ENCODE measurements around the gene CXCL13.
"Not testable (repeated sequence)": the region's sequence is repeated elsewhere in the genome, so short reads cannot be mapped to it uniquely, and the experiment has no call there.

The CXCL13 gene, protein sequence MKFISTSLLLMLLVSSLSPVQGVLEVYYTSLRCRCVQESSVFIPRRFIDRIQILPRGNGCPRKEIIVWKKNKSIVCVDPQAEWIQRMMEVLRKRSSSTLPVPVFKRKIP

DNA sequence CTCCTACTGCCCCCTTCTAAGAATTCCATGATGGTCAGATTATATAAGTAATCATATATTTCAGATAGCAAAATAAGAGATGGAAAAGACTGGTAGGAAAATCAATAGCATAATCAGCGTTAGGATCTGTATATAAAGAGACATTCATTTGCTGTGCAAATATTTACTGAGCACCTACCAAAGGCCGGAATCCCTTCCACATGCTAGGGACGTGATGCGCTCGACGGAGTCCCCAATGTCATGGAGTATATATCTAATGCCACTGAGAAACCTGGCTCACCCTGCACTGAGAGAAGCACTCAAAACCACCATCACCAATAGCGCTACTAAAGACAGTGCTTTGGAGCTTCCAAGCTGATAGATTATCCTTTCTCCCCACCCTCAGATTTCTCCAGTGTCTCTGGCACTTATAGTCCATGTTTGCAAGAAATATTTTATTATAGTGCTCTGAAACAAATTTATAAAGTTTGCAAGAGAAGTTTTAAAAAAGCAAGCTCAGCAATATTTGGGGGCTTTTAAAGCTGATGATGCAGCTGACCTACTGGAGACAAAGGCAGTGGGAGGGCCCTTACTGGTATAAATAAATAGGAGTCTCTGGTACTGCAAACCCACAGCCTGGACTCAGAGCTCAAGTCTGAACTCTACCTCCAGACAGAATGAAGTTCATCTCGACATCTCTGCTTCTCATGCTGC, at the start of gene CXCL13:
CXCL13 (plus strand) TSS at position 611 of the 693 bp plus-strand sequence; CDS start at position 657, 46 bp downstream.
- DNase-seq (ENCODE audit: insufficient read length, low spot score) (no peak), FAIRE-seq (no peak)

DNA sequence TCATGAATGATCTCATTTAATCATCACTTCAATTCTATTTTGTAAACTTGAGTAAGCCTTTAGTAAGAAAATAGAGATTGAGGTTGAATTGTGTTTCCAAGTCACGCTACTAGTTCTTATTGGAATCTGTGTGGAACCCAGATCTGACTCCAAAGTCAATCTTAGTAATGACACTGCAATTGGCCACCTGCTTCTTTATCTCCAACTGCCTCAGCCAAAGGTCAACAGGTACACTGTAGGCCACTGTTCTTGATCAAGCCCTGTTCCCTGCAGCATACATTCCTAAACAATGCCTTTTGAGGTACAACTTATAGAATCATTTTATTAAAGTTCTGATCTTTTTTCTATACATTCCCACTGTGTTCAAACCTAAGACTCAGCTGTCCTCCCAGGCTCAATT, 45.5 kb upstream of the CXCL13 start:
- FAIRE-seq (no peak), DNase-seq (ENCODE audit: insufficient read length, low spot score) (no peak)

DNA sequence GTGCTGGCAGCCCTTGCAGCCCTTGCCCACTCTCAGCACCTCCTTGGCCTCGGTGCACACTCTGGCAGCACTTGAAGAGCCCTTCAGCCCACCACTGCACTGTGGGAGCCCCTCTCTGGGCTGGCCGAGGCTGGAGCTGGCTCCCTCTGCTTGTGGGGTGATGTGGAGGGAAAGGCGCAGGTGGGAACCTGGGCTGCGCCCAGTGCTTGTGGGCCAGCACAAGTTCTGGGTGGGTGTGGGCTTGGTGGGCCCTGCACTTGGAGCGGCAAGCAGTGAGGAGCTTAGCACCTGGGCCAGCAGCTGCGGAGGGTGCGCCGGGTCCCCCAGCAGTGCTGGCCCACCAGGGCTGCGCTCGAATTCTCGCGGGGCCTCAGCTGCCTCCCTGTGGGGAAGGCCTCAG, 43.9 kb upstream of the CXCL13 start:
- not testable (repeated sequence) for FAIRE-seq

DNA sequence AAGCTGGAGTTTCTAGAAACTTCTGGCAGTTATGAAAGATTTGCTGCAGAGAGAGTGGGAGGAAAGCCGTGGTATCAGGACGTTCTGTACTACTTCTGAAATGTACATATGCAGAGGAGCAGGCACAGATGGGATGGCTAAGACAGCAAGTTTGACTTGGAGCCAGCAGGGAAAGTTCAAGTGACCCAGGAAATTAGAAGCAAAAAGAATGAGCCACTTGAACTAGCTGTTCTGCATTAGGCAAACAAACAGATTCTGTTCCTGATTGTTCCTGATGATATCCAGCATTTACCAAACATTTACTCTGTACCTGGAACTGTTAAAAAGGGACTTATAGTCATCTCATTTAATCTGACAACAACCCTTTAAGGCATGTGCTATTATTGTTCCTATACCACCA, 41.4 kb upstream of the CXCL13 start:
- FAIRE-seq = no peak
- DNase-seq (ENCODE audit: insufficient read length, low spot score) = no peak

More for the DNA sequence above, 43.9 kb upstream of the CXCL13 start:
- not testable (repeated sequence) for DNase-seq (ENCODE audit: insufficient read length, low spot score)

DNA sequence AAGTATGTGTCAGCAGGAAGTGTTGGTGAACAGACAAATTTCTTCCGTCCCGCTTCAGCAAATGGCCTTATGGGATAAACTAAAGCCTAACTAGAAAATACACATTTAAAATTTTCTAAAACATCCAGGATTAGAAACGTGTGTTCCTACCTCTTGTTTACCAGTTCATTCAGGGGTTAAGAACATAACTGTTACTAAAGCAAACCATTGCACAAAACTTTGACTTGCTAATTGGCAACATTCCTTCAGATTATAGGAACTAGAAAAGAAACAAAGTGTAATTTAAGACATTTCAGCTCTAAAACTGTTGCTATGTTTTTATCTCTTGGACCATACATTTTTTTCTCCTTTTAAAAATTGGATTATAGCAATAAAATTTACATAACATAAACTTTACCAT, 39.5 kb upstream of the CXCL13 start:
- DNase-seq (ENCODE audit: insufficient read length, low spot score) = no peak
- FAIRE-seq = no peak

DNA sequence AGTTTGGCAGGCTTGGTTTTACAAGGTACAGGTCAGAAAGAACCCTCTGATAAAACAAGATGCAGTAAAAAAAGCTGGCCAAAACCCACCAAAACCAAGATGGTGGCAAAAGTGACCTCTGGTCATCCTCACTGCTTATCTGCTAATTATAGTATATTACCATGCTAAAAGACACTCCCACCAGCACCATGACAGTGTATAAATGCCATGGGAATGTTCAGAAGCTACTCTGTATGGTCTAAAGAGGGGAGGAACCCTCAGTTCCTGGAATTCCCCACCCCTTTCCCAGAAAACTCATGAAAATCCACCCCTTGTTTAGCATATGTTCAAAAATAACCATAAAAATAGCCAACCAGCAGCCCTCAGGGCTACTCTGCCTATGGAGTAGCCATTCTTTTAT, 38.1 kb upstream of the CXCL13 start:
- no peak for FAIRE-seq
- DNase-seq (ENCODE audit: insufficient read length, low spot score) = no peak

DNA sequence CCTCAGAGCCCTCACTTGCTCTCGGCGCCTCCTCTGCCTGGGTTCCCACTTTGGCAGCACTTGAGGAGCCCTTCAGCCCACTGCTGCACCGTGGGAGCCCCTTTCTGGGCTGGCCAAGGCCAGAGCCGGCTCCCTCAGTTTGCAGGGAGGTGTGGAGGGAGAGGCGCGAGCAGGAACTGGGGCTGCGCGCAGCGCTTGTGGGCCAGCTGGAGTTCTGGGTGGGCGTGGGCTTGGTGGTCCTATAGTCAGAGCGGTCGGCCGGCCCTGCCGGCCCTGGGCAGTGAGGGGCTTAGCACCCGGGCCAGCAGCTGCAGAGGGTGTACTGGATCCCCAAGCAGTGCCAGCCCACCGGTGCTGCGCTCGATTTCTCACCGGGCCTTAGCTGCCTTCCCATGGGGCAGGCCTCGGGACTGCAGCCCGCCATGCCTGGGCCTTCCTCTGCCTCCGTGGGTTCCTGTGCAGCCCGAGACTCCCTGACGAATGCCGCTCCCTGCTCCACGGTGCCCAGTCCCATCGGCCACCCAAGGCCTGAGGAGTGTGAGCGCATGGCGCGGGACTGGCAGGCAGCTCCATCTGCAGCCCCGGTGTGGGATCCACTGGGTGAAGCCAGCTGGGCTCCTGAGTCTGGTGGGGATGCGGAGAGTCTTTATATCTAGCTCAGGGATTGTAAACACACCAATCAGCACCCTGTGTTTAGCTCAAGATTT, 35.0 kb upstream of the CXCL13 start:
- DNase-seq (ENCODE audit: insufficient read length, low spot score); FAIRE-seq: not testable (repeated sequence)

DNA sequence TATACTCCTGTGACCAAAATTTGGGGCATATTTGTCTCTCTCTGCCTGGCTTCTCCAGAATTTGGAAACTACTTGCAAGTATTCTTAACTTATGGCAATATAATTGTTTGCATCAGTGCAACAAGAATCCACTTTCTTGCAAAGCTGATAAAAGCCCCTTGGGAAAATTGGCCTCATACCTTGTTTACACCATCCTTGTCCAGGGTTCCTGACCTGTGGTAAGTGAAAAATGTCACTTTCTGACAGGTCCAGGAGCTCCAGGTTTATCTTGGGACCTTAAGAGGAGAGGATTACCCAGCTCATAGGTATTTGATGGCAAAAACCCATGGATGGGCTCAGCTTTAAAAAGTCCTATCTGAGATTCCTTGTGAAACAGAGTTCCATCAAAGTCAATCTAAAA, 29.3 kb upstream of the CXCL13 start:
- FAIRE-seq = no peak
- DNase-seq (ENCODE audit: insufficient read length, low spot score) = no peak

DNA sequence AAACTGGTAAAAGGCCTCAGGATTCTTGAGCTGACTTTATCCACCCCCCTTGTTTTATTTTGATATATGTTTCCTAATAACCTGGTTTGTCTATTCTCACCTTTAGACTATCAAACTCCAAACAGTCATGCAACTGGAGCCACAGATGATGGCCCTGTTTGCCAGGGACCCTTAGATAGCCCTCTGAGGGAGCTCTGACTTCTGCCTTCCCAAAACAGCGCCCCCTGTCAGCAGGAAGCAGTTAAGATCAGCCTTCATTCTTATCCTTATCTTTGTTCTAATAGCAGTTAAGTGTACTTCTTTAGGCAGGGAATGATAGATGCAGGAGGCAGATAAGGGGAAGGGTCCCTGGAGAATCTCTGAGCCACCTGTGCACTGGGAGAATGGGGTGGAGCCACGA, 27.5 kb upstream of the CXCL13 start:
- DNase-seq (ENCODE audit: insufficient read length, low spot score) (no peak), FAIRE-seq (no peak)

DNA sequence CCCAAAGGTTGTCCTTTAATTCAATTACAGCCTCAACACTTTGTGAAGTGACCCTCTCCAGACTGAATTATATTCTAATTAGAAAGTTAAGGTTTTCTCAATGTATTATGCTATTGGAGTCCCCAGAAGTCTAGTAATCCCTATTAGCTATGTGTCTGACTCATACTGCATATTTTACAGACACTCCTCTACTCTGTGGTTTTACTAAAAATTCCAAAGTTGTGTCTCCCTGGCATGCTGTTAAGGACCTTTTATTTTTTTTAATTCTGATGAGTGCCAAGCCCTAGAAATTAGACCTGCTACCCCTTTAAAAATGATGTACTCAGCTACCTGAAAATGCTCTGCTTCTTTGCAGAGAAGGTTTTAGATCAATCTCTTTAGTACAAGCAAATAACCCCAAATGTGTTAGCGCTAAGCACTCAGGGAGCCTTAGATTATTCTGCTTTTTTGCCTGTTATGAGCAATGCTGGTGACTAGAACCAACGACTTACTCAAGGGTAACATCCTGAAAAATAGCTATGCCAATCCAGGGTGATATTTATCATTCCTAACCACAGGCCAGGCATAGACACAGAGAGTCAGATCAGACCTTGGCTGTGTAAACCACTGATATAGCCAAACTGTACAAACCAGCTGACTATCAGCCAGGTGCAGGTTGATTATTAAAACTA, 26.1 kb upstream of the CXCL13 start:
- no peak for FAIRE-seq
- DNase-seq (ENCODE audit: insufficient read length, low spot score) = peak; percentile 60

DNA sequence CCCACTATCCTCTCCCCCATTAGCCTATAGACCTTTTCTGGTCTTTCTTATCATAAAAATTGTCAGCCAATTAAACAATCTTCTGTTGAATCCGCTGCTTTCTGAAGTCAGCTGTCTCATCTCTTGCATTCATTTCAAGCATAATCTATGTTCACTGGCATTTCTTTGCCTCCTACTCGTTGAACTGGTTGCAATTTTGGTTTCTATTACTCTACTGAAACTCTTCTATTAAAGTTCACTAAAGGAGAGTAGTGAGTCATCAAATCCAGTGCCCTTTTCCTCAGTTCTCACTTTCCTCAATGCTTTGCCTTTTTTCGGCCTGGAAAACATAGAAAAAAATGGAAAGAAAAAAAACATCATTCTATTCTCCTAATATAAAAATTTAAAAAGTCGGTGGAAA, 23.9 kb upstream of the CXCL13 start:
- DNase-seq (ENCODE audit: insufficient read length, low spot score) = no peak
- no peak for FAIRE-seq

DNA sequence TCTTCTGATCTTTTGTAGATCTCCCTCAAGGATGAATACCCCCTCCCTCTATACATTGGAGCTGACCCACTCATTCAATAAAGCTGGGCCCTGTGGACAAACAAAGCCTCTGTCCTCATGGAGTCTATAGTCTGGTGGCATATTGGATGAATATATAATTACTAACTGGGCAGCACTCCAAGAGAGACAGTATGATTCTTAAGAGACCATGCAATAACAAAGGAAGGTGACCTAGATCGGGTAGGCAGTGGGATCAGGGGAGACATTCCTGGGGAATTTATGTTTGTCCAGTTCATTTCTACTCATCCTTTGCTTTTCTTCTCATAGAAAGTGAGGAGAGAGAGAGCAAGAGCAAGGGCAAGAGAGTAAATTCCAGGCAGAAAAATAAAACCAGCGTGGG, 23.5 kb upstream of the CXCL13 start:
- DNase-seq (ENCODE audit: insufficient read length, low spot score) = no peak
- no peak for FAIRE-seq

DNA sequence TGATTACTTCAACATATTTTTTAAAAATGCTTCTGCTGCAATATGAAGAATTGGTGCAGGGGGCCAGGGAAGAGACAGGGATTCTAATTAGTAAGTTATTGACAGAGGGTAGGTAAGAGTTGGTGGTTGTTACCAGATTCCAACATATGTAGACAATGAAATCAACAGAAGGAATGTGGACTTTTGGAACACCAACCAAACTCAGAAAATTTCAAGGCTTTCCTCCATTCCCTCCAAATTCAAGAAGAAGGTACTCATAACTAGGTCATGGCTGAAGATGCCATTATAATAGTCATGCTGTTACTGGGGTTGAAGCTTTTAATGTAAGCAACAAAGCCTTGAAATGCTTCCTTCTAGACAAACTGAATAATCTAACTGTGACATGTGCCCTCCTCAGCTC, 22.9 kb upstream of the CXCL13 start:
- DNase-seq (ENCODE audit: insufficient read length, low spot score) (no peak), FAIRE-seq (no peak)

DNA sequence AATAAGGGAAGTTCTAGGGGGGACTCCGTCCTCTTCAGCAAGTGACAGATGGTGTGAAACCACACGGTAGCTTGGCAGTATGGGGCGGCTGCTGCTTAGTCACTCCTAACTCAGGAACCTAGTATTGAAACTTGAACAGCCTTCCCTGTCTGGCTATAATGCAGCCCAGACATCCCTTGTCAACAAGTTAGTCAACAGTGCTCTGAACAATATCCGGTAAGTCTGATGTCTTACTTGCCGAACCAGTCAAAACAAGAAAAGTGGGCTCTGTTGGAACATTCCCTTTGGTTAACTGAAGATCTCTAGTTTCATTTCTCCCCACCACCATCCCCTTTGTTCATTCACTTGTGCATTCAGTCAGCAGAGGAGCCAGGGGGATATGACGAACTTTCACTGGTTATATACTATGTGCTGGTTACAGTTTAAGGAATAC, 18.7 kb upstream of the CXCL13 start:
- FAIRE-seq (no peak), DNase-seq (ENCODE audit: insufficient read length, low spot score) (no peak)

DNA sequence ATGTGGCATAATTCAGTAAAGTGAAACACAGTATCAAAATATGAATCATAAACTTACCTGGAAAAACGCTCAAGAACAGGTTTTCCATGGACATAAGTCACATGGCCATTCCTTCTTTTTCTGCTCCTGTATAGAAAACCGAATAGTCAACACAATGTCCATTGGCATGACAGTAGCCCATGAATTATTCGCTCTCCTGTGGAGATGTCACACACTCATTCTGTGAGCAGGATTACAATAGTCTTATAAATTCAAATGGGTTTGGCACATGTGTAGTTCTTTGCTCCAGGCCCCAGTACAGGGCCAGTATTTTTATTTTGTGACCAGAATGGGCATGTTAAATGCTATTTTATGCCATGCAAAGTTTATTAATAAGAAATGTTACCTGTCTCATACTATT, 15.1 kb upstream of the CXCL13 start:
- DNase-seq (ENCODE audit: insufficient read length, low spot score) = no peak
- no peak for FAIRE-seq

DNA sequence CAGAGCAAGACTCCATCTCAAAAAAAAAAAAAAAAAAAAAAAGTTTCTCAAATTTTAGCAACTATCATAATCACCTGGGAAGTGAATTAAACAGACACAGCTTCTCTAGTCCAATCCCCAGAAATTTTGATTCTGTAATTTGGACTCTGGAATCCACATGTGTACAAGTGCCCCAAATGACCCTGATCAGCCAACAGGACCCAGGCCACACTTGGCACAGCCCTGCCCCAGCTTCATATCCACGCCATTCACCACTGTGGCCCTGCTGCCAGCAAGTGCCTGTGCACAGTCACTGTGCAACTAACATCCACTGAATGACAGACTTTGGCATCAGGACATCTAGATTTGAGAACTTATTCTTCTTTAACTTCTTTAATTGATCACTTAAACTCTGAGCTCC, 14.1 kb upstream of the CXCL13 start:
- no peak for DNase-seq (ENCODE audit: insufficient read length, low spot score)
- no peak for FAIRE-seq

DNA sequence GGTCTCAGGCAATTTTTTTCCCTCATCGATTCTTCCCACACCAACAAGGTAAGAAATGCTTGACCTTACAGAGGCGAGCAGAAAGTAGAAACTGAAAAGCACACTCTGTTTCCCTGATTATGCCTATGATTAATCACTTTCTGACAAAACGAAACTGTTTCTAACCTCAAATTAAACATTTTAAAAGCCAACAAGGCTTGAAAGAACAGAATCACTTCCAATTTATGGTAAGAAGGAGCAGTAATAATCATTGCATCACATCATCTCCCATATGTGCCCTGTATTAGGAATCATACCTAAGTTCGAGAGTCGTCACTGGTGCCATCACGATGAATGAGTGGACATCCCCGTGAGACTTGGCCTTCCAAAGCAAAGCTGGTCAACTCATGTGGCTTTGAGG, 12.5 kb upstream of the CXCL13 start:
- FAIRE-seq (no peak), DNase-seq (ENCODE audit: insufficient read length, low spot score) (no peak)

DNA sequence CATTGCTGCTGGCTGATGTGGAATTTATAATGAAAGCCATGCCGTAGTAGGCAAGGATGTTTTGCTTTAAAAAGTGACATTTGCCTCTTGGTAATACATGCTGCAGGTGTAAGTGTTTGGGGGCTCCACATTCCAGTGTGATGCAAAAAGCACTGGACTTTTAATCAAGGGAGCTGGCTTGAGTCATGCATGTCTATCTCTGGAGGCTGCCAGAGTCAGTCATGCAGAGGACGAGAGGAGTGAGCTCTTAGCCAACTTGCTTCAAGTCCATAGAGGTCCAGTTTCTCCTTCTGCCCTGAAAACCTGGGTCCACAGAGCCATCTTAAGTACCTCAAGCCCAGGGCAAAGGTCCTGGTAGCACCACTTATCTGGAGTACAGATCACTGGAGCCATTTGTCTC, 11.6 kb upstream of the CXCL13 start:
- FAIRE-seq (no peak), DNase-seq (ENCODE audit: insufficient read length, low spot score) (no peak)

DNA sequence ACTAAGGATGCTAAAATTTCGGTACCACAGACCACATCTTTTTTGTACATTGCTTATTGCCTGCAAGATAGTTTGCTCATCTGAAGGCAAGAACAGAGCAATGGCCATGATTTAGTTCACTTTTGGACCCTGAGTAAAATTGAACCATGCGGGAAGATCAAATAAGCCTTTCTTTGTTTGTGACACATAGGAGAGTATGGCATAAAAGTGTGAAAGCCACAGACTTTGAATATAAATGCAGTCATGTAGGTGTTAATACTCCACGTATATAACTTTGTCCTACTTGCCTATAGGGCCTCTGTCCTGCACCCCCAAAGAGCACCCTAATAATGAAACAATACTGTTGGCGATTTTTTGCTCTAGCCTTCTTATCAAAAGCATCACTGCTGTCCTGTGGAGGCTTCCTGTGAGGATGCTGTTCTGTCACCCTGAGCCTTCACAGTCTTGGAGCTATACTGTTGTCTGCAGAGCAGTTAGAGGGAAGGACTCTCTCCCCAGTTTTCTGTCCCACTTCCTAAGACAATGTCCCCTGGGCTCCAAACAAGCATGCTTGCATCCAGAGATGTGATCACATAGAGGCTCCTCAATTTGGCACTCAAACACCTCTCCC, 10.2 kb upstream of the CXCL13 start:
- DNase-seq (ENCODE audit: insufficient read length, low spot score) (no peak), FAIRE-seq (no peak)

DNA sequence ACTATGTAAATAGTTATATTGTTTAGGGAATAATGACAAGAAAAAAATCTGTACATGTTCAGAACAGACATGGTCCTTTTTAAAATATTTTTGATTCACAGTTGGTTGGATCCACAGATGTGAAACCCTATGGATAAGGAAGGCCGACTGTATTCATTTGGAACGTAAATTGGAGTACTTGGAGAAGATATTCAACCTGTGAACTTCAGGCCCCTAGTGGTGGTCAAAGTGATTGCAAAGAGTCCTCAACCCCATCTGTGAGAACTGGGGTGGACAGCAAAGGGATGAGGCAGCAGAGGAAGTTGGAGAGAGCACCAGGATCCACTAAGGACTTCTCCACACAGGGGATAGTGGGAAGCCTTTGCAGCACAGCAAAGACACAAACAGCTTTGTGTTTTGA, 6.2 kb upstream of the CXCL13 start:
- FAIRE-seq (no peak), DNase-seq (ENCODE audit: insufficient read length, low spot score) (no peak)
